G401.6 (cell line): ENCODE results near the gene PRKRA.
"Not testable (repeated sequence)": the region's sequence is repeated elsewhere in the genome, so short reads cannot be mapped to it uniquely, and the experiment has no call there.

Experiments used
- FAIRE-seq: peaks from 2 replicates; lab custom pipeline; 2012; peaks lifted over from hg19 to GRCh38; lab: Jason Lieb, UNC

Gene PRKRA

DNA sequence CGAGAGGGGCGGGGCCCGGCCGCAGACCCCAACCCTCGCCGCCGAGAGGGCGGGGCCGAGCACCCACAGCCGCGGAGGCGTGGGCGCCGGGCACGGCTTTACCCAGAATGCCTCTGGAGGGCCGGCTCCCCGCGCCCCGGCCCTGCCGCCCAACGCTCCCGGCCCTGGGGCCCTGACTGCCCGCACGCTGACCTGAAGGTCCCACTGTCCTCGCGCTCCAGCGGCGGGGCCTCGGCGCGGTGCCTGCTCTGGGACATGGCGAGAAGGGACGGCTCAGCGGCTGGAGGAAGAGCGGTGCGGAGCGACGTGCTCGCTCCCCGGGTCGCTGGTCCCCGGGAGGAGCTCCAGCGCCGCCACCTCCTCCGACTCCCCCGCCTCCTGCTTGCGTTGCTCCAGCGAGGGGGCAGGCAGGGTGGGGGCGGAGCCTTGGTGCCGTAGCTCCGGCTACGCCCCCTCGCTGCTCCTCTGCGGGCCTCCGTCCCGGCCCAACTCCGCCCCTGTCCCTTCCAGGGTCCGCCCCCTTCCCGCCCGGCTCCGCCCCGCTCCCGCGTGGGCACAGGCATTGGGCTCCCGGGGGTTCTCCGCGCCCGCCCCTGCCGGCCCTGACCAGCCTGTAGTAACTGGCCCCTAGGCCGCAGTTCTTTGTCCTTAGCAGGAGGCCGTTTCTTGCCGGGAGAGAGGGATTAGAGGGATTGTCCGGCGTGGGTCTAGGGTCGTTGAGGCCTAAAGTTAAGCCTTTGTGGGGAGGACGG lies at the start of gene PRKRA, which contains the start of gene PJVK:
Gene PRKRA, minus strand, starts transcription at position 402 of the 752 bp plus-strand sequence. Its CDS starts 145 bp downstream, at position 257.
Gene PJVK, plus strand, starts transcription at position 605 of the 752 bp plus-strand sequence. CDS start 2,032 bp downstream, outside the sequence.
- peak; percentile 93 for FAIRE-seq

DNA sequence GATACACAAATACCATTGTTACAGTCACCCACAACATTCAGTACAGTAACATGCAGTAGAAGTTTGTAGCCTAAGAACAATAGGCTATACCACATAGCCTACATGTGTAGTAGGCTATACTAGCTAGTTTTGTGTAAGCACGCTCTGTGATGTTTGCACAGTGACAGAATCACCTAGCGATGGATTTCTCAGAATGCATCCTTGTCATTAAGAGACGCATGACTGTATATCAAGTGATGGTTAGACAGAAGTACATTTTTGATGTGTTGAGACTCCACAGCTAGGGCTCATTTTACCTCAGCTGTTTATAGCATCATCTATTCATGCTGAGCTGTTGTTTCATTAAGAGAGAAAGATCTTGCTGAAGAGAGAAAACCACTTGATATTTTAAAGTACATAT lies 48.7 kb upstream of the PRKRA start:
- FAIRE-seq: no peak

DNA sequence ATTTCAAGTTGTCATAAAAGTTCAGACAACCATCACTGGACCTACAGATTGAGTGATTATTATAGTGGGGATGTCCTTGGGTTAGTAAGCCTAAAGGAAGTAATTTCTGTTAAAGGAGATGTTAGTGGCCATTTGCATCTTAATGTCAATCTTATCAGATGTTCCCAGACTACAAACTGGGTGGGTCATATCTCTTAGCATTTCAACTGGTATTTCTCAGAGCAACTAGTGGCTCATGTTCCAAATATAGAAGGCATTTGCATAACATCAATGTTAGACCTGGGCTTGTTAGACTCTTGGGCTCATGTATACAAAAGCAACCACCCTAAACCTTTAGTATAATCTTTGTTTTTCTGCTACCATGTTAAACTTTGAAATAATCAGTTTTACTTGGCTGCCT lies 47.2 kb upstream of the PRKRA start:
- no peak for FAIRE-seq

DNA sequence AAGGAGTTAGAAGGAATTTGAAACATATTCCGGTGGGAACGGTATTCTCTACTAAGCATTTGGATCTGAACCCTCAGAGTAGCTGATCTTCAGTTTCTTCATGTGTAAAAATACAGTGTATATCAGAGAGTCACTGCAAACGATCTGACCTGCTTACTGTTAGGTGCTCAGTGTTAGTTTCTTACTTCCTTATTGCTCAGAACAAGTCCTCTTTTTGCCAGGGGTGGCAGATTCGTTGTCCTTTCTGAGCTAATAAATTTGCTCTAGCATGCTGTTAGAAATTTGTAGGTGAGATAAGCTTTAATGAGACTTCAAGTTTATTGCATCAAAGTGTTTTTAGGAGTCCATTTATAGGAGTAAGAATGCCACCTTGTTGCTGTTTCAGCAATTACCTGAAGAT lies 45.1 kb upstream of the PRKRA start:
- no peak for FAIRE-seq

DNA sequence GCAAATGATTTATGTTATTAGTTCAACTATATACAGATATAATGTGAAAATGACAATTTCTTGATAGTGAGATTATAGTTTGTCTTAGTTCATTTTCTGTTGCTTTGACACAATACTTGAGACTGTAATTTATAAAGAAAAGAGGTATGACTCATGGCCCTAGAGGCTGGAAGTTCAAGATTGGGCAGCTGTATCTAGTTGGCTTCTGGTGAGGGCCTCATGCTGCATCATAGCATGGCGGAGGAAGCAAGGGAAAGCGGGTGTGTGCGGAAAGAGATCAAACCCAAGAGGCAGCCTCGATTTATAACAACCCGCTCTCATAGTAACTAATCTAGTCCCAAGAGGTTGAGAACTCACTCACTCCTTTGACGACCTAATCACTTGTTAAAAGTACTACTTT lies 40.6 kb upstream of the PRKRA start:
- no peak for FAIRE-seq

DNA sequence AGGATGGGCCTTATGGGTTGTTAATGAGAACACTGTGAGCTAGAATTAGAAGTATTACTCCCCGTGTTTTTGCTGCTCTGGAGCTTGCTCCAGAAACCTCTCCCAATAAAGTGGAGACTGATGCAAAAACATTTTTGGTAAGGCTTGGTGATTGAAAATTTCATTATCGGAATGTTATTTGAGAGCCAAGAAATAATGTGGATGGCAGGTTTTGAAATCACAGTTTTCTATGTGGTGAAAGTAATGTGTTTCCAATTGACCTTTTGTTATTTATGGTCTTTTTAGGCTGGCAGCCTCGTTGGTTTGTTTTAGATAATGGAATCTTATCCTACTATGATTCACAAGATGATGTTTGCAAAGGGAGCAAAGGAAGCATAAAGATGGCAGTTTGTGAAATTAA lies 34.4 kb upstream of the PRKRA start:
- FAIRE-seq: no peak

DNA sequence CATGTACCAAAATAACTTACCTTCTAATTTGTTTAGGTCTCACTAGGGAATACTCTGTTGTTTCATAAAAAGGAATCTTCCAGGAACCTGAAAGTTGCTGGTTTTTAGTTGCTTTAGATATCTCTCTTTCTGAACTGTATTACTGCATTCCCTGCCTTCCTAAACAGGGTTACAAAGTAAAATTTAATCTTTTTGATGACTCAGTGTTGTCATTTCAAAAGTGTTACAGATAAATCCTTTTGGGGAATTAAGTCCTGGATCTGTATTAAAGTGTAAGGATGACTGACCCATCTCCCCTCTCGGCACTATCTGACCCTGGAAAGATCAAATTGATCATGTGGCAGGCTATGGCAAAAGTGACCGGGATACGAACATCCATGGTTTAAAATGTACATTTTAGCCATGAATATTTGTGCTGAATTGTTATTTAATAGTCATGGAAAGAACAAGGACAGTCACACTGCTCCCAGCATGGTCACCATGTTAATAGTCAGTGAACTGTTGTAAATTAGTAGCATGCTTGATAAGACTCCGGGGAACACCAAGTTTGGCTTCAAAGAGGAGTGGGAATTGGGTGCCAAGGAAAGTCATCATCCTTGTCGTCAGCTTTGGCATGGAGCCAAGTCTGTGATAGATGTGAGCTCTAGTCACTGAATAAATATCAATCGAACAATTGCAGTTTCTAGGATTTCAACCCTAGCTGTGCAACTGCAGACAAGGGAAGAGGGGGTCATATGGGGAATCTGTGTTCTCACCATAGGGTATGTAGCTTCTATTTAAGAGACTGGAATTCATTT lies 33.5 kb upstream of the PRKRA start:
- no peak for FAIRE-seq

DNA sequence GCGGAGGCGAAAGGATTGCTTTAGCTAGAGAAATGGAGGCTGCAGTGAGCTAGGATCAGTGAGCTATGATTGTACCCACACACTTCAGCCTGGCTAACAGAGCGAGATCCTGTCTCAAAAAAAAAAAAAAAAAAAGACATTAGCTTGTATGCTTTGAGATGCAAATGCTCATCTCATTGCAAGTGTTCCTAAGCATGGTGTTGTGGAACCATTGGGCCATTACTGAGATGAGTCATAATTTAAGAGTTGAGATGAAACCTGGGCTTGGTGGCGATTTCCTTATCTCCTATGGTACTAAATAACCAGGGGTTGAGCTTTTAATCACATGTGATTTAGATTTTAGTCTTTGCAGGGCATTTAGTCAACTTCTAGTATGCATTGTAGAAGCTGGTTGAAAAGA lies 31.5 kb upstream of the PRKRA start:
- FAIRE-seq: no peak

DNA sequence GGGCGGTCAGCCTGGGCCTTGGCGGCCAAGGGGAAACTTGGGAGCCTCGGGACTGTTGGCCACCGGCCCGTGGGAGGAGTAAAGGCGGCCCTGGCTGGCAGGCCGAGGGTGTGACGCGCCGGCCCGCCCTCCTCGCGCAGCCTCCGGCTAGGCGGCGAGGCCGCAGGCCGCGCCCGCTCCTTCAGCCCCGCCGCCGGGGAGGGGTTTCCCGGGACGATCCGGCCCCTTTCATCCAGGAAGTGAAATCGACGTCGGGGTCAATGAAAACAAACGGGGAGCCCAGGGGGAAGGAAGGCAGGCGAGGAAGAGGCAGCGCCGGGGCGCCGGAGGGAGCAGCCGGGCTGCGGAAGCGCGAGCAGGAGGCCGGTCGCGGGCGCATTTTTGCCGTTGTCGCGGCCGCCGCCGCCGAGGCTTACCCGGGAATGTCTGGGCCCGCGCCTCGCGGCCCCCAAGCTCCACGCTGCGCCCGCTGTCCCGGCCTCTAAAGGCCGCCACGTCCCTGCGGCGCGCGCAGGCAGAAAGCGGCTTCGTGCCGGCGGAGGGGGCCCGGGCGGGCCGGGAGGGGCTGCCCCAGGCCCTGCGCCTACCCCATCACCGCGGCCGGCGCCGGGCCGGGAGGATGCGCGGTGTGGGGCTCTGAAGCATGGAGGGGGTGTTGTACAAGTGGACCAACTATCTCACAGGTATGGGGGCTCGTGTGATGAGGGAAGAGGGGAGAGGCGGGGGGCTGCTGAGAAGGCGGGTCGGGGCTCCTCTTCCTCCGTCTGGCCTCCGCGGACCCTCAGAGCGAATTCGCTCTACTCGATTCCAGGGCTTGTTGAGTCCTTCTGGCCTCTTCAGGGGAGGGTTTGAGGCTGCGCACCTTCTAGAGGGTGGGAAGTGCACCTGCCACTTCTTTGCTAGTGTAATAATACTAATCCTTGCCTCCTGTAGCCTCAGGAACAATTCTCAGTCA lies 29.5 kb upstream of the PRKRA start, which contains the start of gene PLEKHA3:
Gene PLEKHA3, plus strand, starts transcription at position 231 of the 955 bp plus-strand sequence. Its CDS starts 413 bp downstream, at position 644.
- no peak for FAIRE-seq

DNA sequence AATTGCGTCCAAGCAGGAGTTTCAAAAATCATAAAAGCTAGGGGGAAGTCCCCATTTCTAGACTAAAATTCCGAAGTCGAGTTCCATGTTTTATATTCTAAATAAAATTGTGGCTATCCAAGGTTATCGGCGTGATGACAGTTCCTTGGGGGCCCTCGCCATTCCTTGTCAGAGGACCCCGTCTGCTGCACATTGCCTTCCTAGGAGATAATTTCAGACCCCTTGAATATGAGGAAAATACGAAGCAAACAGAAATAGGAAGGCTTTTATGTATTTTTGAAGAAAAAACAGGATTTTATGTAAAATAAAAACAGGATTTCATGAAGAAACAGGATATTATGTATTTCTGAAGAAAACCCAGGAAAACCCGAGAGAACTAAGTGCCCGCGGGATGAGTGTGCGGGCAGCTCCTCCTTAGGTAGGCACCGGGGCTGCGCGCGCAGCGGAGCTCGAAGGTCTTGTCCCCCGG lies 28.8 kb upstream of the PRKRA start:
- FAIRE-seq: no peak

DNA sequence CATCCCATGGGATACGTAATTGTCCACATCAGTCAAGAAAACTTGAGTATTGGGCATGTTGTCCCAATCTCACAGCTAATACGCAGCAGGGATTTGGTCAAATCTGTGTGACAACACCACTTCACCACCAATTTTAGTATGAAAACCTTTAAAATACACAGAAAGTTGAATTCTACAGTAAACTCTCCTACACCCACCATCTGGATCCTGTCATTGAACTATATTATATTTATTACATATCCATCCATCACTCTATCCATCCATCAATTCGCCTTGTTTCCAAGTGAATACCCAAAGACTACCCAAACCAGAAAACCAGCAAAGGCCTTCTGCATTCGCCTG lies 28.3 kb upstream of the PRKRA start:
- no peak for FAIRE-seq

DNA sequence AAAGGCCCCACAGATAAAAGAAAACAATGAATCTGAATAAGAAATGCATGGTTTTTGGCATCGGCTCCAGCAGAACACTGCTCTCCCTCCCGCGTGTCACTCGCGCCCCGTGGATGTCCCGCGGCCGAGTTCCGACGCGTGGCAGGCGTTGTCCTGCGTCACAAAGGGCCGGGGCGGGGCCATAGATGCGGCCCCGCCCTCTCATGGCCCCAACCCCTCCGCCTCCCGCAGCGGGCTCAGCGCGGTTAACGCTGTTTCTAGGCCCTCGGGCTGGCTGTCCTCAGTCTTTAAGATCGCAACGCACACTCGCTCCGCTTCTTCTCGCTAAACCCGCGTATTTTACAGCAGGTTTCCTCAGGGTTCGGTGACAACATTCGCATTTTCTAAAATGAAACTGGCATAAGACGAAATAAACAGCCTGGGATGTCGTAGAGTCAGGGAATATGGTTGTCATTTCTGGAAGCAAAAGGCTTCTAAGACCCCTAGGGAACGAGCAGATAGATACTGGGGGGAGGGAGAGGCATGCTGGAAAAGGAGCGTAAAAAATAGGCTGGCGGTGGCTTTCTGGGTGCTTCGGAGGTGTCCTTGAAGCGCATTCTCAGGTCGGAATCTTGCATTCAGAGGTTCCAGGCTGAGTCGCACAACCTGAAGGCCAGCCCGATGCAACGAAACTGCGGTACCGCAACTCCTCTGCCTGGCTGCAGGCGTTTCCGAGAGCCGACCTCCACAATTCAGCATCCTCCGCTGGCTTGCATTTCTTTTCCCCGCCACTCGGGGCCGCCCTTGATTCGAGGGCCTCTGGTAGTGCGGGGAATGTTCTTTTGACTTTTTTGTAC lies 27.7 kb upstream of the PRKRA start, which contains the start of gene FKBP7:
Gene FKBP7, minus strand, starts transcription at position 162 of the 836 bp plus-strand sequence. Its CDS starts 101 bp downstream, at position 61.
- FAIRE-seq: peak; percentile 77

DNA sequence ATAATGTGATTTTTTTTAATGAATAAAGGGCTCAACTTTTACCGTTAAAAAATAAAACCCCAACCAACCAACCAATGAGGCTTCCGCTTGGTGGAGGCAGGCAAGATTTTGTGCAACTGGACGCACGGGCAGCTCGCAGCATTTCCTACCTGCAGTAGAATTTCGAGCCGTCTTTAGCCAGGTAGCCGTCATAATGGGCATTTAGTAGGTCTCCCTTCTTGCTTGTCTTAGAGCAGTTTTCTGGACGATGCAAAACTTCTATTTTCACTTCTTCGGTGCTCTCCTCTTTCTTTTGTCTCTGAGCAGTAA lies 27.1 kb upstream of the PRKRA start:
- no peak for FAIRE-seq

DNA sequence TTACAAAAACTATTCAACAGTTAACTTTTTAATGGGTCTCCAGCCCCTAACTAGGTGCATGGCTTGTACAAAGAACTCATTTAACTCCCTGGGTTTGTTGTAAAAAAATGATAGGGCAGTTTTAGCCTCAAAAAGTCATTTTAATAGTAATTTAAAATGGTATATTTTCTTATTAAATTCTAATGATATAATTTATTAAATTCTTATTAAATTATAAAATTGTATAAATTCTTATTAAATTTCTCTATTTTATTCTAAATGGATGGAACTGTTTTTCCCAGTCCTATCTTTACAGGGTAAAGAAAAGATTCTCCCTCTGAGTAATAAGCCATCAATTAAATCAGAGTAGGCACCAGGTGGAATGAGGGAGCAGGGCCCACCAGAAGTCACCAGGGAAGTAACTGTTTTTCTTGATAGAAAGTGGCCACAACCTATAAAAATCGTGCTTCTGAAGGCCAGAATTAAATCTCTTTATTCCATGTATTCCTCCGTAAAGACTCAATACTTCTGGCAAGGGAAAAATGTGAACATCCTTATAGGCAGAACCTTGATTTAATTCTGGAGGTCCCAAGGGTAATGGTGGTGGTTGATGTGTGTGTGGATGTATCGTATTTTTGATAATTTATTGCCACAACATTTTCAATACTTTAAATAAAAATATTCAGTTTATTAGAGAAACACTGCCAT lies 26.6 kb upstream of the PRKRA start:
- no peak for FAIRE-seq

DNA sequence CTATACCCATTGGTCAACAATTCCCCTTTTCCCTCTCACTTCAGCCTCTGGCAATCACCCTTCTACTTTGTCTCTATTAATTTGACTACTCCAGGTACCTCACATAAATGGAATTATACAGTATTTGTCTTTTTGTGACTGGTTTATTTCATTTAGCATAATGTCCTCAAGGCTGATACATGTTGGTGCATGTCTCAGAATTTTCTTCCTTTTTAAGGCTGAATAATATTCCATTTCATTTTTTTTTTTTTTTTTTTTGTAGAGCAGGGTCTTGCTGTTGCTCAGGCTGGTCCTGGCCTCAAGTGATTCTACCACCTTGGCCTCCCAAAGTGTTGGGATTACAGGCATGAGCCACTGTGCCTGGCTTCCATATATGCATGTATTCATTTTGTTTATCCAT lies 25.5 kb upstream of the PRKRA start:
- FAIRE-seq: no peak

DNA sequence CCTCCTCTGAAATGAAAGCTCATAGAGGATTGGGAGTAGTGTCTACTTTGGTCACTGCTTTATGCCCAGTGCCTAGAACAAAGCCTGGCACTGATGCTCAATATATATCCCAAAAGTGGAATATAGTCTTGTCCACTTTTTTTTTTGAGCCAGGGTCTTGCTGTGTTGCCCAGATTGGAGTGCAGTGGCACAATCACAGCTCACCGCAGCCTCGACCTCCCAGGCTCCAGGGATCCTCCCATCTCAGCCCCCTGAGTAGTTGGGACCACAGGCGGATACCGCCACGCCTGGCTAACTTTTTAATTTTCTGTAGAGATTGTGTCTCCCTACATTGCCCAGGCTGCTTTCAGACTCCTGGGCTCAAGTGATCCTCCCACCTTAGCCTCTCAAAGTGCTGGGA lies 23.6 kb upstream of the PRKRA start:
- FAIRE-seq: no peak

DNA sequence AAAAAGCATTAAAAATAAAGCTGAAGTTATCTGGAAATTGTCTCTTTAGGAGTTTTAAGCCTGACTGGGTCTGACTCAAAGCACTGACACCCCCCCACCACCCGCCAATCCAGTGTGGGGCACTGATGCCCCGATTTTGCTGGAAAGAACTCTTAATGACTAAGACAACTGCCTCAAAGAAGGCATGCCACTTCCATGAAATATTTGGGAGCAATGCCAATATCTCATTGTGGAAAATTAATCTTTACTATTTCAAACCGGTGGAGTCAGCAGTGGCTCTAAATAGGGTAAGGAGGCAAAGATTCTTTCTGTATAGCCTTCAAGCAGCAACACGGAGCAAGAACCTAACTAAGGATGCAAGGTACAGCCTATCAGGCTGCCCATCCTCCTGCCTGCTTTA lies 23.0 kb upstream of the PRKRA start:
- FAIRE-seq: no peak

DNA sequence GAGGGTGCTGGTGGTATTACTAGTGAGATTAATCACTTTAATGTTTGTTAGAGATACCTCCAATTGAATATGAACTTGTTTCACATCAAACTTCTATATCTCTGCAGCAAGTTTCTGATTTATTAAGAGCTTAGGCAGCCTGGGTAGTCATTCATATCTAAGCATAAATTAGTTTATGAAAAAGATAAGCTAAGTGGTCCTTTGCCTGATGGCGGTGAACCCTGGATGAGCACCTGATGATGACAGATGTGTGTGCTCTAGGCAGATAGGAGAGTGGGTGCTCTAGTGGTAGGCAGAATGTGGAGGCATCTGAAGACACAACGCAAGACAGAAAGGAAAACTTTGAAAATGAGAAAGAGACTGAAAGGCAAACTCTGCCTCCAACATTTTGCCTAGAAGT lies 22.4 kb upstream of the PRKRA start:
- FAIRE-seq: no peak

DNA sequence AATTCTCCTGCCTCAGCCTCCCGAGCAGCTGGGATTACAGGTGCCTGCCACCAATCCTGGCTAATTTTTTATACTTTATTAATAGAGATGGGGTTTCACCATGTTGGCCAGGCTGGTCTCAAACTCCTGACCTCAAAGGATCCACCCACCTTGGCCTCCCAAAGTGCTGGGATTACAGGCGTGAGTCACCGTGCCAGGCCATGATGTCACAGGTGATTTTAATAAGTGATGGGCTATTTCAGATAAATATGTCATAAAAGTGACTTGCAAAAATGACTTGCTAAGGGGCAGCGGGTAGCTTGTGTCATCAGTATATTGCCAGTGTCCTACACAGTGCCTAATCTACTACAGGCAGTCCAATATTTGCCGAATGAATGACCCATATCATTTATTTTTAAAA lies 20.3 kb upstream of the PRKRA start:
- not testable (repeated sequence) for FAIRE-seq

DNA sequence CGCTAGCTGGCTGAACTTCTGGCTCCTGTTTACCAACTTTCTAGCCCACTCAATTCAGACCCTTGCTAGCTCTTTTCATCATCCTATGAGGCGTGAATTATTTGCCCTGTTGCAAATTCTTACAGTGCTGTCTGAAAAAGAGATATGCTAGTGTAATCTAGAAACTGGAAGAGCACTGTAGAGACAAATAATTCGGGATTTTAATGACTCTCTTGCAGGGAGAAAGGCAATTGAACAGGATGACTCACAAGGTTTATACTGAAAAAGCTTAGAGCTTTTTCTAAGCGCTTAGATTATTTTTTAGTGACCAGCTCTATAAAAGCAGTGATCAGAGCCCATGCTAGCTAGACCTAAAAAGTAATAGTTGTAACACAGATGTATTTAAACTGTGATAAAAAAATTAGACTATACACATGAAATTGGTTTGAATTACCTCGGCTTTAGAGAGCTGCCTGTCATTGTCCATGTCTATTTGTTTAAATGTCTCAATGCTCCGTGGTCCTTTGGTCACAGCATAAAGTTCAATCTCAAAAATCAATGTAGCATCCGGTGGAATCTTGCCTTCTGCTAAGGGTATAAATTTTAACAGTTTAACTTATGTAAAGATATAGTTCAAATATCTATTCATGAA lies 18.4 kb upstream of the PRKRA start:
- FAIRE-seq: no peak
